ENCODE measurements around the gene LIN54. TPM values are rescaled to one million over a fixed set of nuclear protein-coding genes. Genes with fewer than 3 reads are reported as not detected.

Gene LIN54
- total and polyA plus RNA-seq, 2 of the 13 experiments (the other 11 are each of a cell fraction or from before 2014, with no cell fraction given): 25.2 to 32.9 TPM

- 96% methylated on average over 3 of the region's 3 CpGs for WGBS (ENCODE audit: low lambda C conversion rate)
- Histone ChIP-seq H3K4me3 (replicated peaks in 1 of 3; ENCODE audit: insufficient read depth in 1 of 3, low read depth in 2 of 3, low read length in 3 of 3) (no peak overlapping the region), H3K9ac (ENCODE audit: insufficient read depth, low read depth, low read length) (no peak overlapping the region), H3K4me2 (ENCODE audit: low read depth, low read length) (no peak overlapping the region), H3K9me3 (ENCODE audit: low read length) (no peaks in the 10 kb centered on the region), H3K27me3 (ENCODE audit: control insufficient read depth in 1 of 2, insufficient read depth in 2 of 2, low read length in 2 of 2) (no peaks in the 10 kb centered on the region; a peak in 2 of 5 replicates), H3K79me2 (ENCODE audit: insufficient read depth, low read length) (peaks cover 66% of the 10 kb centered on the region), H3K27ac (ENCODE audit: extremely low read length, insufficient read depth, low read length) (no peak overlapping the region), H4K20me1 (ENCODE audit: insufficient read depth, low read length) (no peaks in the 10 kb centered on the region), H2AFZ (ENCODE audit: low read length) (no peak overlapping the region), H3K36me3 (replicated peaks in 1 of 2; ENCODE audit: control insufficient read depth in 1 of 2, insufficient read depth in 2 of 2, low read length in 2 of 2) (peaks cover 0 to 4% of the 10 kb centered on the region in 2 experiments; a peak in 1 of 5 replicates), H3K4me1 (ENCODE audit: insufficient read depth, low read length) (peaks cover 35% of the 10 kb centered on the region)
- BruUV-seq (replicated peaks): no TSS peak
- DNase-seq (ENCODE audit: low spot score) (no peak), FAIRE-seq (no peak), ATAC-seq (no peak)
- in situ Hi-C loops (cut with HindIII; ENCODE audit: extremely low pct_ligation_motif_present, low pct_unique_long_range_greater_than_20kb) (no loop called here), intact Hi-C loops (cut with micrococcal nuclease; ENCODE audit: unreplicated experiment) (no loop called here)
- ChIA-PET POLR2A (interaction anchor here (0.7 kb wide), 1 partner anchor 244 kb away, joined by 3 read pairs; the partner anchor contains the start of gene COQ2), CTCF (ENCODE audit: low intra/inter-chr PET ratio, low total read pairs) (no interaction called here)
- TF ChIP-seq TEAD2 (CRISPR knock-in tag; IDR thresholded peaks at IDR 0.05): no peak
- TF ChIP-seq IKZF1 (IDR thresholded peaks at IDR 0.05): no peak
- TF ChIP-seq HMGA1 (CRISPR knock-in tag; conservative IDR thresholded peaks at IDR 0.05): no peak
- no peak for TF ChIP-seq SPEN (CRISPR knock-in tag; IDR thresholded peaks at IDR 0.05; ENCODE audit: low read depth)
- TF ChIP-seq TRAFD1 (CRISPR knock-in tag; IDR thresholded peaks at IDR 0.05; ENCODE audit: borderline replicate concordance): no peak
- no peak for TF ChIP-seq ZNF281 (CRISPR knock-in tag; IDR thresholded peaks at IDR 0.05; ENCODE audit: borderline replicate concordance)
- no peak for TF ChIP-seq ZNF790 (CRISPR knock-in tag; IDR thresholded peaks at IDR 0.05; ENCODE audit: borderline replicate concordance)
- TF ChIP-seq ZNF30 (CRISPR knock-in tag; IDR thresholded peaks at IDR 0.05): no peak
- no peak for TF ChIP-seq BCL3 (CRISPR knock-in tag; IDR thresholded peaks at IDR 0.05)
- TF ChIP-seq ZNF512B (CRISPR knock-in tag; IDR thresholded peaks at IDR 0.05; ENCODE audit: borderline replicate concordance): no peak
- no peak for TF ChIP-seq ATF7-NPFF (CRISPR knock-in tag; IDR thresholded peaks at IDR 0.05; ENCODE audit: low read depth)
- TF ChIP-seq MYC (CRISPR knock-in tag; IDR thresholded peaks at IDR 0.05; ENCODE audit: borderline replicate concordance): no peak
- TF ChIP-seq ZNF616 (CRISPR knock-in tag; IDR thresholded peaks at IDR 0.05; ENCODE audit: low read depth): no peak
- no peak for TF ChIP-seq TGIF2 (CRISPR knock-in tag; IDR thresholded peaks at IDR 0.05)
- TF ChIP-seq ZNF12 (CRISPR knock-in tag; IDR thresholded peaks at IDR 0.05): no peak
- no peak for TF ChIP-seq SALL2 (CRISPR knock-in tag; IDR thresholded peaks at IDR 0.05)
These were observed 29.6 kb upstream of the LIN54 start for GRCh38 chr4:83040269-83040668.
